Activated CD4-positive, alpha-beta T cell treated with anti-CD3 and anti-CD28 coated beads, Interleukin-2, amount 50 U/mL, for 48 hours (primary cell): Measurements from ENCODE around the gene CIITA.

Experiments used
- DNase-seq, 2 experiments: peaks; one replicate each; pipeline ENCODE4 v3.0.0-alpha.2; 2020

Gene CIITA

GRCh38 chr16:10850478-10850850 lies 26.5 kb upstream of the CIITA start:
- DNase-seq: no peak

- DNase-seq: no peak
Measured at GRCh38 chr16:10851512-10851911, 25.5 kb upstream of the CIITA start.

GRCh38 chr16:10852286-10852685 lies 24.7 kb upstream of the CIITA start:
- DNase-seq: no peak

- DNase-seq: no peak
Measured at GRCh38 chr16:10852948-10853347, 24.1 kb upstream of the CIITA start.

- no peak for DNase-seq
Measured at GRCh38 chr16:10856042-10856441, 21.0 kb upstream of the CIITA start.

GRCh38 chr16:10858203-10858602 lies 18.8 kb upstream of the CIITA start:
- no peak for DNase-seq

- DNase-seq: no peak
Measured at GRCh38 chr16:10859020-10859419, 18.0 kb upstream of the CIITA start.

GRCh38 chr16:10859658-10860057 lies 17.3 kb upstream of the CIITA start:
- DNase-seq: no peak

- DNase-seq: no peak
Measured at GRCh38 chr16:10862438-10862837, 14.6 kb upstream of the CIITA start.

- DNase-seq: no peak
Measured at GRCh38 chr16:10865991-10866966, 10.7 kb upstream of the CIITA start.

- DNase-seq: no peak
Measured at GRCh38 chr16:10867199-10867598, 9.8 kb upstream of the CIITA start.

GRCh38 chr16:10868104-10868595 lies 8.9 kb upstream of the CIITA start:
- DNase-seq: no peak

GRCh38 chr16:10868596-10869469 lies 8.2 kb upstream of the CIITA start:
- no peak for DNase-seq

- peak in 1 of 2 experiments; percentile 27 for DNase-seq
Measured at GRCh38 chr16:10870137-10870776, 6.7 kb upstream of the CIITA start.

GRCh38 chr16:10870808-10871156 lies 6.2 kb upstream of the CIITA start:
- no peak for DNase-seq

GRCh38 chr16:10871157-10871991 lies 5.6 kb upstream of the CIITA start:
- peak; percentile 68 to 79 for DNase-seq

- DNase-seq: no peak
Measured at GRCh38 chr16:10876315-10876714, 687 bp upstream of the CIITA start.

GRCh38 chr16:10877472-10877946 lies 507 bp downstream of the CIITA start:
- DNase-seq: no peak

GRCh38 chr16:10878328-10878643 lies 1.3 kb downstream of the CIITA start:
- DNase-seq: no peak

GRCh38 chr16:10878644-10879501 lies 1.9 kb downstream of the CIITA start:
- peak; percentile 34 to 35 for DNase-seq
